GM12801 (cell line): Measurements from ENCODE around the gene SAMD4A.

Experiments
- TF ChIP-seq, protein P1 (sequence below): IDR thresholded peaks from one replicate; pipeline ENCODE4 v1.5.1; 2011; ENCODE audit warnings: control low read depth; ENCODE audit not compliant: insufficient read length; ENCODE audit errors: extremely low read depth

SAMD4A gene

DNA sequence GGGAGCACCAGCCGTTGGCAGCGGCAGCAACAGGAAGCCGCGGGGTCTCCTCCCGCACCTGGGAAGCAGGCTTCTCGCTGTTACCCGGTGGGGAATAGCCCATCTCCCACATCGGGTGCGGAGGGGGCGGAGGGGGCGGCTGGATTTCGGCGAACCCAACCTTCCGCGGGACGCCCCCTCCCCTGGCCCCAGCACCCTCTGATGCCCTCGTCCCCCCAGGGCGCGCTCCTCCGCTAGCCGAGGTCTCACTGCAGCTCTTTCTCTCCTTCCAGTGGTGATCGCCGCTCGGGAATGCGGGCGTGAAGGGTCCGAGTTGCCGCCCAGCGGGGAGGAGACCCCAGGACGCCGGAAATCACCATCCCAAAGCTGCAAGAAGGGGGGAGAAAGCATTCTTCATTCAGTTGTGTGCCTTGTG, 303 bp downstream of the SAMD4A start:
- TF ChIP-seq, protein P1, sequence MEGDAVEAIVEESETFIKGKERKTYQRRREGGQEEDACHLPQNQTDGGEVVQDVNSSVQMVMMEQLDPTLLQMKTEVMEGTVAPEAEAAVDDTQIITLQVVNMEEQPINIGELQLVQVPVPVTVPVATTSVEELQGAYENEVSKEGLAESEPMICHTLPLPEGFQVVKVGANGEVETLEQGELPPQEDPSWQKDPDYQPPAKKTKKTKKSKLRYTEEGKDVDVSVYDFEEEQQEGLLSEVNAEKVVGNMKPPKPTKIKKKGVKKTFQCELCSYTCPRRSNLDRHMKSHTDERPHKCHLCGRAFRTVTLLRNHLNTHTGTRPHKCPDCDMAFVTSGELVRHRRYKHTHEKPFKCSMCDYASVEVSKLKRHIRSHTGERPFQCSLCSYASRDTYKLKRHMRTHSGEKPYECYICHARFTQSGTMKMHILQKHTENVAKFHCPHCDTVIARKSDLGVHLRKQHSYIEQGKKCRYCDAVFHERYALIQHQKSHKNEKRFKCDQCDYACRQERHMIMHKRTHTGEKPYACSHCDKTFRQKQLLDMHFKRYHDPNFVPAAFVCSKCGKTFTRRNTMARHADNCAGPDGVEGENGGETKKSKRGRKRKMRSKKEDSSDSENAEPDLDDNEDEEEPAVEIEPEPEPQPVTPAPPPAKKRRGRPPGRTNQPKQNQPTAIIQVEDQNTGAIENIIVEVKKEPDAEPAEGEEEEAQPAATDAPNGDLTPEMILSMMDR: no peak

DNA sequence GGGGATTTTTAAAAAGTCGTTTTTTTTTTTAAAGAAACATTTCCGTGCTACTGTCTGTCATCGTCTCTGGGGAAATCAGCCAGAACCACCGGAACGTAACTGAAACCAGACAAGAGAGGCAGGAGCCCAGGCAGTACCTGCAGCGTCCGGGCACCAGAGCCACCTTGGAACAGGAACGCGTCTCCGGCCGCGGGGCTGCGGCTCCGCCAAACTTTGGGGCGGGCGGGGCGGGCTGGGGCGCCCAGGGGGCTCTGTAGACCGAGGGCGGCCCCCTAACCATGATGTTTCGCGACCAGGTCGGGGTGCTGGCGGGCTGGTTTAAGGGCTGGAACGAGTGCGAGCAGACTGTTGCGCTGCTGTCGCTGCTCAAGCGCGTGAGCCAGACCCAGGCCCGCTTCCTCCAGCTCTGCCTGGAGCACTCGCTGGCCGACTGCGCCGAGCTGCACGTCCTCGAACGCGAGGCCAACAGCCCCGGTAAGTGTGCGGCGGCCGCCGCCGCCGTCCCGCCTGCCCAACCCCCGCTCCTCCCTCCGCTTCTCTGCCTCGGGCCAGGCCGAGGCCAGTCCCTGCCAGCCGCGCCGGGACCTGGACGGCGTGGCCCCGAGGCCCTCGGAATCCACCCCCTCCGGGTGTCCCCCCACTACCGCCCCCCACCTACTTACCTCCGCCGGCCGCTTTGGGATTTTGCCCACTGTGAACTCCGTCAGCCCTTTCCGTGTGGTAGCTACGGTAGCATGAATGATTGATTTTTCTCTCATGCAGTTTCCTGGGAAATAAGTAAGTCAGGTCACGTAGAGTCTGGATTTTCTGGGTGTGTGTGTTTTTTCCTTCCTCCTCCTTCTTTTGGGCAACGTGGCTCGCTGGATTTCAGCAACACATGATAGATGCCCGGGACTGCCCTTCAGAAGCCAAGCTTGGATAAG, 972 bp downstream of the SAMD4A start:
- TF ChIP-seq, protein P1: no peak

DNA sequence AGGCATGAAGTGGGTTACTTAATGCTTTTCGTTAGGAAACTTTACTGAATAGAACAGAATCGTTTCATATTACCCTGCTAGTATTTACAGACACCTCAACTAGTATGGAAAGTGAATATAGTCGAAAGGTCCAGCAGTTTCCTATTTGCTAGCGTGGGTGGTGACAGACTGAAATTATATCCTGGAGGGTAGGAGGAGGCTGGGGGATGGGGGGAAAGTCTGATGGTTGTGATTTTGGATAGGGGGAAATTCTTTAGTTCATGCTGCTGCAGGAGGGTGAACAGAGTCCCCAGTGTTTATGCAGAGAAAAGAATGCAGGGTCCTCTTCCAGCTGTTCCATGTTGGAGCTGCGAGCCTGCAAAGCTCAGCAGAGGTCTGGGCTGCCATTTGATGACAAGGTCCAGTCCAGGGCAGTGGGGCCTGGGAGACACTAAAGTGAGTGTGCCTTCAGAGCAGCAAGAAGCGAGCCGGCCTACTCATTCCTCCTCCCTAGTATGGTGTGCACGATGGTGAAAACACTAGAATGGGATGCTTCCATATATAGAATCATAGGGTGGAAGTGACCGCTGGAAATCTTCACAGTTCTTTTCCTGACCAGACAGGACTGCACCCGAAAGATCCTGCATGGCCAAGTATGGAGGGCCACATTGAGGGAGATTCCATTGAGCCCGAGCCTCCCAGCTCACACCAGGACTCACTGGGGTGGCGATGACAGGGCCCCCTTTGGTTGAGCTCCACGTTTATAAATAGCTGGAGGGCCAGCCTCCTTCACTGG, 2.1 kb downstream of the SAMD4A start:
- TF ChIP-seq, protein P1: no peak

DNA sequence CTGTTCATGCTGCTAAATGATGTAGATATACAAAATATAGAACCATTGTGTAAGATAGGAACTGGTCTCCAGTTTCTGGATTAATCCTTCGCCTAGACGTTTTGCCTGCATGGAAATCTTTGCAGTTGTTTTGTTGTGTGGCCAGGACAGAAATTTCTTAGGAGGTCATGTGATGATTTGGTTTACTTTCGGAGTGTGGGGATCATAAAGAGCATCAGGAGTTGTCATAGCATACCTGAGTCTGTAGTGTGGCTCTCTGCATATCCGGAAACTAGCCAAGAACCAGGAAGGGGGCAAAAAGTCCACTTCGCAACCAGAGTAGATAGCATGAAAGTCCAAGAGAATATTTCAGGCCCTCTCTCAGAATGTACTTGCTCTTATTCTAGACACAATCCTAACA, 3.1 kb downstream of the SAMD4A start:
- TF ChIP-seq, protein P1: no peak

DNA sequence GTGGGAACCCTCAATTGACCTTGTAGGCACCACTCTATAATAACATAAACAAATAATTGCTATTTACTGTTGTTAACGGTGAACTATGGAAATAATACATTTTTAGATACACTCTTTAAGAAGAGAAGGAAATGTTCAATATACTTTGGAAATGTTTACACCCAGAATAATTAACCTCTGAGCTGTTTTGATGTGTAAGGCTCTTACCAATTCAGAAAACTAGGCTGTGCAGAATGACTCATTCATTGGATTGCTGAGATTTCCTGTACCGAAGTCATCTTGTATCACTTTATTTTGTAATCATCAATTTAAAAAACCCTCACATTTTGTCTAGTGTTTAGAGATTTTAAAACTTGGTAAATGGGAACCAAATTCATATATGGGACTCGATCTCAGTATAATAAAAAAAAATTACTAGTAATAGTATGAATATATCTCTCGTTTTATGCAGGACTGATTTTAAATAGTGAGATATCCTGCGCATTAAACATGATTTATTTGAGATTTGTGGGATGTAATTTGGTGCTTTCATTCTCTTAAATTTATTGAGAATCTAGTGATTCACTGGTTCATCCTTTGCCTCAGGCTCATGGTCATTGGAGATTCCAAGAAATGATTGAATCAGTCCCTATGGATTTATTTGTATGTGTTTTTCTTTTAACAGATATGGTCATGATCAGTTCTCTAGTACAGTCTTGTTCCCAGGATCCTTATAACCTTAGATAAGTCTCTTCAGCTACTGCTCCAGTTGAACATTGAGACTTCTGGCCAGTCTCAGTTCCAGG, 3.9 kb downstream of the SAMD4A start:
- TF ChIP-seq, protein P1: no peak

DNA sequence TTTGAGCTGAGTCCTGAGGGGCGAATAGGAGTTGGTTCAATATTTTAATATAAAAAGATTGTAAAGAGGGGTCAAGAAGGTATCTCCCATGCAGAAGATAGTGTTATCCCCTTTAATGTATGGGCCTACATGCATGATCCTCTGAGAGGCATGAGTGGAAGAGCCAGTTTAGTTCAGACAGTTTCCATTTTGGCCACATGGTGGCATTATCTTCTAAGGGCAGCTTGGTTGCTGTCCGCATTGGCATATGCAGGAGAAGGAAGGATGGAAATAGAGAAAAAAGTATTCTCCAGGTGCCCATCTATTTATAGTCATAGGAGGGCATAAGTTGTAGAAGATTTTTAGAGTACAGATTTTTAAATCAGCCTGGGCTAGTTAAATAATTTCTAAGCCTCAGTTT, 5.4 kb downstream of the SAMD4A start:
- TF ChIP-seq, protein P1: no peak

DNA sequence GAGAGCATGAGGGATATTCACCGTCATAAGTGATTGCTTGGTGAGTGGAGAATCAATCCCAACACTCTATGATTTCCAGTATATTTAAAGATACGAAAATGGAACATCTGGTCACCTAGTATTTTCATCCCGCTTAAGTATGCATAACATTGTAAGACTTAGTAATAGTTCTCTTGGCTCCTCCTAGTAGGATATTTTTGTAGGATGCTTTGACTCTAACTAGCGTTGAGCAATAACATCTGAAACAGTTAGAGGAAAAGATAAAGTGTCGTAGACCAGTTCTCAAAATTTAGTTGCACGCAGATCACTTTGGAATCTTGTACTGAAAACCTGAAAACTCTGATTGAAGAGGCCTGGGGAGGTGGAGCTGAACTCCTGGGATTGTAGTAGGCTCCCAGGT, 7.6 kb downstream of the SAMD4A start:
- TF ChIP-seq, protein P1: no peak
